Measurements from ENCODE around the gene FTMT.
"Not testable (repeated sequence)": the region's sequence is repeated elsewhere in the genome, so short reads cannot be mapped to it uniquely, and the experiment has no call there.

The FTMT gene

GRCh38 chr5:121851643-121852574 is at the start of gene FTMT:
Gene FTMT, plus strand, starts transcription at chr5:121851882. Its CDS starts 82 bp downstream, at chr5:121851964.
- in situ Hi-C loops (cut with MboI; ENCODE audit: low sequenced_read_pairs) = no loop called here

- in situ Hi-C loops (cut with MboI; ENCODE audit: low sequenced_read_pairs) = not testable (repeated sequence)
These were observed 46.4 kb upstream of the FTMT start for GRCh38 chr5:121805251-121805650.

- in situ Hi-C loops (cut with MboI; ENCODE audit: low sequenced_read_pairs) = no loop called here
These were observed 45.8 kb upstream of the FTMT start for GRCh38 chr5:121805911-121806310.

GRCh38 chr5:121816164-121816563 is 35.5 kb upstream of the FTMT start:
- in situ Hi-C loops (cut with MboI; ENCODE audit: low sequenced_read_pairs) = no loop called here

- in situ Hi-C loops (cut with MboI; ENCODE audit: low sequenced_read_pairs) = no loop called here
These were observed 31.9 kb upstream of the FTMT start for GRCh38 chr5:121819682-121820261.

- in situ Hi-C loops (cut with MboI; ENCODE audit: low sequenced_read_pairs) = no loop called here
These were observed 18.1 kb upstream of the FTMT start for GRCh38 chr5:121833617-121834016.

- in situ Hi-C loops (cut with MboI; ENCODE audit: low sequenced_read_pairs) = no loop called here
These were observed 17.7 kb upstream of the FTMT start for GRCh38 chr5:121834021-121834420.

- in situ Hi-C loops (cut with MboI; ENCODE audit: low sequenced_read_pairs) = no loop called here
These were observed 9.8 kb upstream of the FTMT start for GRCh38 chr5:121841892-121842291.

- in situ Hi-C loops (cut with MboI; ENCODE audit: low sequenced_read_pairs) = no loop called here
These were observed 1.4 kb upstream of the FTMT start for GRCh38 chr5:121850272-121850671.

- in situ Hi-C loops (cut with MboI; ENCODE audit: low sequenced_read_pairs) = no loop called here
These were observed 2.2 kb downstream of the FTMT start for GRCh38 chr5:121853850-121854249.

GRCh38 chr5:121862801-121863200 is 11.1 kb downstream of the FTMT start:
- in situ Hi-C loops (cut with MboI; ENCODE audit: low sequenced_read_pairs) = no loop called here

GRCh38 chr5:121863753-121864285 is 12.1 kb downstream of the FTMT start:
- in situ Hi-C loops (cut with MboI; ENCODE audit: low sequenced_read_pairs) = no loop called here

GRCh38 chr5:121867403-121867802 is 15.7 kb downstream of the FTMT start:
- in situ Hi-C loops (cut with MboI; ENCODE audit: low sequenced_read_pairs) = no loop called here

GRCh38 chr5:121870489-121870888 is 18.8 kb downstream of the FTMT start:
- in situ Hi-C loops (cut with MboI; ENCODE audit: low sequenced_read_pairs) = no loop called here

GRCh38 chr5:121872856-121873255 is 21.2 kb downstream of the FTMT start:
- in situ Hi-C loops (cut with MboI; ENCODE audit: low sequenced_read_pairs) = no loop called here

- in situ Hi-C loops (cut with MboI; ENCODE audit: low sequenced_read_pairs) = no loop called here
These were observed 21.7 kb downstream of the FTMT start for GRCh38 chr5:121873409-121873808.

GRCh38 chr5:121885630-121886029 is 33.9 kb downstream of the FTMT start:
- in situ Hi-C loops (cut with MboI; ENCODE audit: low sequenced_read_pairs) = no loop called here

GRCh38 chr5:121887727-121888126 is 36.0 kb downstream of the FTMT start:
- in situ Hi-C loops (cut with MboI; ENCODE audit: low sequenced_read_pairs) = no loop called here

GRCh38 chr5:121890297-121890858 is 38.7 kb downstream of the FTMT start:
- in situ Hi-C loops (cut with MboI; ENCODE audit: low sequenced_read_pairs) = no loop called here

- in situ Hi-C loops (cut with MboI; ENCODE audit: low sequenced_read_pairs) = no loop called here
These were observed 45.7 kb downstream of the FTMT start for GRCh38 chr5:121897341-121897740.

GRCh38 chr5:121899346-121899745 is 47.7 kb downstream of the FTMT start:
- in situ Hi-C loops (cut with MboI; ENCODE audit: low sequenced_read_pairs) = no loop called here
